DOHH2 (cell line): ENCODE measurements around the gene CARM1.

Experiments
- EZH2phosphoT487 ChIP-seq: fragments of 200-600 bp; sonication (generic); IDR thresholded peaks from 2 replicates; pipeline ENCODE4 v1.6.1; 2017; ENCODE audit warnings: borderline replicate concordance, mild to moderate bottlenecking, antibody characterized with exemption, low read length, moderate library complexity, mixed read lengths
- TF ChIP-seq, protein P1 (sequence below): fragments of 200-600 bp; sonication (generic); IDR thresholded peaks from one replicate; pipeline ENCODE4 v1.5.1; 2014; ENCODE audit warnings: antibody characterized with exemption, mild to moderate bottlenecking, low read depth, low read length; ENCODE audit not compliant: poor library complexity, severe bottlenecking

- TF ChIP-seq, protein P1, sequence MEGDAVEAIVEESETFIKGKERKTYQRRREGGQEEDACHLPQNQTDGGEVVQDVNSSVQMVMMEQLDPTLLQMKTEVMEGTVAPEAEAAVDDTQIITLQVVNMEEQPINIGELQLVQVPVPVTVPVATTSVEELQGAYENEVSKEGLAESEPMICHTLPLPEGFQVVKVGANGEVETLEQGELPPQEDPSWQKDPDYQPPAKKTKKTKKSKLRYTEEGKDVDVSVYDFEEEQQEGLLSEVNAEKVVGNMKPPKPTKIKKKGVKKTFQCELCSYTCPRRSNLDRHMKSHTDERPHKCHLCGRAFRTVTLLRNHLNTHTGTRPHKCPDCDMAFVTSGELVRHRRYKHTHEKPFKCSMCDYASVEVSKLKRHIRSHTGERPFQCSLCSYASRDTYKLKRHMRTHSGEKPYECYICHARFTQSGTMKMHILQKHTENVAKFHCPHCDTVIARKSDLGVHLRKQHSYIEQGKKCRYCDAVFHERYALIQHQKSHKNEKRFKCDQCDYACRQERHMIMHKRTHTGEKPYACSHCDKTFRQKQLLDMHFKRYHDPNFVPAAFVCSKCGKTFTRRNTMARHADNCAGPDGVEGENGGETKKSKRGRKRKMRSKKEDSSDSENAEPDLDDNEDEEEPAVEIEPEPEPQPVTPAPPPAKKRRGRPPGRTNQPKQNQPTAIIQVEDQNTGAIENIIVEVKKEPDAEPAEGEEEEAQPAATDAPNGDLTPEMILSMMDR: no peak
- TF ChIP-seq EZH2phosphoT487: no peak
Measured at GRCh38 chr19:10918359-10918758, 47.0 kb downstream of the CARM1 start.
